ENCODE results near the gene FNIP1.

DNA sequence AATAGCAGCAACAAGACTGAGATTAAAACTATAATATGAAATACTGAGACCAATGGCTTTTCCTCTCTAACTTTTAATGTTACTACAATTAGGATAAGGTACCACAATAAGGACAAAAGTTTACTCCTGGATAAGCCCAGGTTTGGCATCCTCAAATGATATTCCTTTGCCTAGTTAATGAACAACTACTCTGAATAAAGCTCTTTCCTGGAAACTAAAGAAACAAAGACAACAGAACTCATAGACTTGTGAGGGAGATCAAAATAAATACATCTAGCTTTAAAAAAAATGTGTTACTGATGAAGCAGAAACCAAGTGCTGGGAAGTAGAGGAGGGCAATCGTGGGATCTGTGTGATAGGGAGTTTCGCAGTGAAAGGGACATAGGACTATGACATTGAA, 142.5 kb downstream of the FNIP1 start:
- TF ChIP-seq, protein P1, sequence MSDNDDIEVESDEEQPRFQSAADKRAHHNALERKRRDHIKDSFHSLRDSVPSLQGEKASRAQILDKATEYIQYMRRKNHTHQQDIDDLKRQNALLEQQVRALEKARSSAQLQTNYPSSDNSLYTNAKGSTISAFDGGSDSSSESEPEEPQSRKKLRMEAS (IDR thresholded peaks at IDR 0.05; ENCODE audit: low read depth) = no peak
- TF ChIP-seq, protein P2, sequence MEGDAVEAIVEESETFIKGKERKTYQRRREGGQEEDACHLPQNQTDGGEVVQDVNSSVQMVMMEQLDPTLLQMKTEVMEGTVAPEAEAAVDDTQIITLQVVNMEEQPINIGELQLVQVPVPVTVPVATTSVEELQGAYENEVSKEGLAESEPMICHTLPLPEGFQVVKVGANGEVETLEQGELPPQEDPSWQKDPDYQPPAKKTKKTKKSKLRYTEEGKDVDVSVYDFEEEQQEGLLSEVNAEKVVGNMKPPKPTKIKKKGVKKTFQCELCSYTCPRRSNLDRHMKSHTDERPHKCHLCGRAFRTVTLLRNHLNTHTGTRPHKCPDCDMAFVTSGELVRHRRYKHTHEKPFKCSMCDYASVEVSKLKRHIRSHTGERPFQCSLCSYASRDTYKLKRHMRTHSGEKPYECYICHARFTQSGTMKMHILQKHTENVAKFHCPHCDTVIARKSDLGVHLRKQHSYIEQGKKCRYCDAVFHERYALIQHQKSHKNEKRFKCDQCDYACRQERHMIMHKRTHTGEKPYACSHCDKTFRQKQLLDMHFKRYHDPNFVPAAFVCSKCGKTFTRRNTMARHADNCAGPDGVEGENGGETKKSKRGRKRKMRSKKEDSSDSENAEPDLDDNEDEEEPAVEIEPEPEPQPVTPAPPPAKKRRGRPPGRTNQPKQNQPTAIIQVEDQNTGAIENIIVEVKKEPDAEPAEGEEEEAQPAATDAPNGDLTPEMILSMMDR (IDR thresholded peaks at IDR 0.05) = no peak
- TF ChIP-seq EZH2phosphoT487 (IDR thresholded peaks at IDR 0.05; ENCODE audit: borderline replicate concordance, low read depth) (no peak), EP300 (IDR thresholded peaks at IDR 0.05; ENCODE audit: borderline replicate concordance in 1 of 2, low read depth in 1 of 2, low read length in 1 of 2) (no peak), SMC3 (IDR thresholded peaks at IDR 0.05; ENCODE audit: low read depth, low read length) (no peak), GATA2 (CRISPR knock-in tag; IDR thresholded peaks at IDR 0.05) (no peak)
